Right cardiac atrium (tissue), 5 donors: ENCODE data around the gene RGS12. TPM values are rescaled to one million over a fixed set of nuclear protein-coding genes. Genes with fewer than 3 reads are reported as not detected.

Source experiments
- ATAC-seq, 2 donors: fragments of 200-7000 bp; cut with Tn5 transposase; one replicate each; pipeline versions ENCODE4 v1.8.0 to v1.9.1; 2020; ENCODE audit warnings: moderate library complexity in 2 of 2, mild to moderate bottlenecking in 1 of 2
- DNase-seq, 3 donors: peaks; one replicate each; pipeline ENCODE4 v3.0.0-alpha.2; 2020
- H3K27ac ChIP-seq: one replicate; pipeline ENCODE4 v1.5.1; 2013; ENCODE audit warnings: mild to moderate bottlenecking, low read length, control low read depth, moderate library complexity
- H3K27me3 ChIP-seq: one replicate; pipeline ENCODE4 v1.6.1; 2013; ENCODE audit not compliant: control insufficient read depth, insufficient read depth
- H3K4me1 ChIP-seq: one replicate; pipeline ENCODE4 v1.6.1; 2013; ENCODE audit warnings: low read length; ENCODE audit not compliant: control insufficient read depth, insufficient read depth
- H3K4me3 ChIP-seq: one replicate; pipeline ENCODE4 v1.5.1; 2013; ENCODE audit warnings: low read length, control low read depth
- H3K9me3 ChIP-seq: one replicate; pipeline ENCODE4 v1.6.1; 2013; ENCODE audit warnings: low read length; ENCODE audit not compliant: control insufficient read depth
- WGBS: extraction: QIAGEN DNeasy Blood & Tissue Kit; methylation state at CpG from one replicate; pipeline ENCODE4 v1.1.7; 2013; 5-methylcytosine and 5-hydroxymethylcytosine counted together
- intact Hi-C, 4 donors: fragments of 100-400 bp; cut with DNase I; formaldehyde crosslinking; loops; one replicate each; pipeline versions ENCODE4 v1.11.0 to v1.14.0; 2022 to 2023
- long read RNA-seq, 4 donors: library from polyadenylated mRNA; unstranded; transcript quantifications; one replicate each; pipeline ENCODE4 v2.0.0, GENCODE V29; 2020 to 2021
- polyA plus RNA-seq: library from polyadenylated mRNA; stranded (reverse); fragments of 200-250 nt; gene quantifications from one replicate; pipeline ENCODE4 v1.2.3, GENCODE V29; 2013
- total RNA-seq, 4 donors: library from RNA; stranded (reverse); fragmentation: NEBNext Ultra II Directional; extraction: Animal tissue kit (Norgen Biotek cat#: 25700); gene quantifications; one replicate each; pipeline ENCODE4 v1.2.1, GENCODE V29; 2021
- donor health status: healthy with polysubstance abuse.
- donor health status: DM: no; HTN: yes; CAD: no.
- donor health status: DM: no; HTN: no; CAD: no.
- donor health status: DM: no; HTN: yes; CAD: no; lungs with severe emphysema.
- donor health status: DM: yes; HTN: yes; CAD: no.

Gene RGS12, protein sequence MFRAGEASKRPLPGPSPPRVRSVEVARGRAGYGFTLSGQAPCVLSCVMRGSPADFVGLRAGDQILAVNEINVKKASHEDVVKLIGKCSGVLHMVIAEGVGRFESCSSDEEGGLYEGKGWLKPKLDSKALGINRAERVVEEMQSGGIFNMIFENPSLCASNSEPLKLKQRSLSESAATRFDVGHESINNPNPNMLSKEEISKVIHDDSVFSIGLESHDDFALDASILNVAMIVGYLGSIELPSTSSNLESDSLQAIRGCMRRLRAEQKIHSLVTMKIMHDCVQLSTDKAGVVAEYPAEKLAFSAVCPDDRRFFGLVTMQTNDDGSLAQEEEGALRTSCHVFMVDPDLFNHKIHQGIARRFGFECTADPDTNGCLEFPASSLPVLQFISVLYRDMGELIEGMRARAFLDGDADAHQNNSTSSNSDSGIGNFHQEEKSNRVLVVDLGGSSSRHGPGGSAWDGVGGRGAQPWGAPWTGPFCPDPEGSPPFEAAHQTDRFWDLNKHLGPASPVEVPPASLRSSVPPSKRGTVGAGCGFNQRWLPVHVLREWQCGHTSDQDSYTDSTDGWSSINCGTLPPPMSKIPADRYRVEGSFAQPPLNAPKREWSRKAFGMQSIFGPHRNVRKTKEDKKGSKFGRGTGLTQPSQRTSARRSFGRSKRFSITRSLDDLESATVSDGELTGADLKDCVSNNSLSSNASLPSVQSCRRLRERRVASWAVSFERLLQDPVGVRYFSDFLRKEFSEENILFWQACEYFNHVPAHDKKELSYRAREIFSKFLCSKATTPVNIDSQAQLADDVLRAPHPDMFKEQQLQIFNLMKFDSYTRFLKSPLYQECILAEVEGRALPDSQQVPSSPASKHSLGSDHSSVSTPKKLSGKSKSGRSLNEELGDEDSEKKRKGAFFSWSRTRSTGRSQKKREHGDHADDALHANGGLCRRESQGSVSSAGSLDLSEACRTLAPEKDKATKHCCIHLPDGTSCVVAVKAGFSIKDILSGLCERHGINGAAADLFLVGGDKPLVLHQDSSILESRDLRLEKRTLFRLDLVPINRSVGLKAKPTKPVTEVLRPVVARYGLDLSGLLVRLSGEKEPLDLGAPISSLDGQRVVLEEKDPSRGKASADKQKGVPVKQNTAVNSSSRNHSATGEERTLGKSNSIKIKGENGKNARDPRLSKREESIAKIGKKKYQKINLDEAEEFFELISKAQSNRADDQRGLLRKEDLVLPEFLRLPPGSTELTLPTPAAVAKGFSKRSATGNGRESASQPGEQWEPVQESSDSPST (N-terminal part only)
- total RNA-seq (10 to 100 TPM; 11.6 to 18.2 (median 14.6) TPM), polyA plus RNA-seq (20.8 TPM)
- long read RNA-seq, donor 1, partial matches to known transcripts: 5 of 16 reads
- long read RNA-seq, donor 1, other reads (novel, unspliced or antisense): 11 of 16 reads
- long read RNA-seq, donor 2, partial matches to known transcripts: 0 of 5 reads
- long read RNA-seq, donor 2, other reads (novel, unspliced or antisense): 5 of 5 reads
- long read RNA-seq, donor 3, partial matches to known transcripts: 16 of 52 reads
- long read RNA-seq, donor 3, other reads (novel, unspliced or antisense): 34 of 52 reads
- long read RNA-seq, donor 4, partial matches to known transcripts: 2 of 6 reads
- long read RNA-seq, donor 4, other reads (novel, unspliced or antisense): 4 of 6 reads

- peak within 1 kb of the TSS; percentile 88 for H3K27ac ChIP-seq
- H3K9me3 ChIP-seq: no peaks in the 10 kb centered on the region
- intact Hi-C loops: no loop called here
- under 1% methylated on average over 119 of the region's 121 CpGs for WGBS
- ATAC-seq (peak; percentile 95 to 97), DNase-seq (peak; percentile 95 to 98 (median 98))
- no peaks in the 10 kb centered on the region for H3K27me3 ChIP-seq
- H3K4me3 ChIP-seq: peak within 1 kb of the TSS; percentile 70
- no peaks in the 10 kb centered on the region for H3K4me1 ChIP-seq
Measured at GRCh38 chr4:3292571-3293400, at the start of gene RGS12. RGS12 (plus strand) TSS chr4:3293021; CDS start chr4:3316171, 23,150 bp downstream.

- 75% methylated on average over 23 of the region's 23 CpGs for WGBS
- Histone ChIP-seq H3K27me3 (no peaks in the 10 kb centered on the region), H3K27ac (no peak overlapping the region), H3K4me1 (no peaks in the 10 kb centered on the region), H3K4me3 (no peak overlapping the region), H3K9me3 (no peaks in the 10 kb centered on the region)
- intact Hi-C loops: no loop called here
- DNase-seq: peak in 1 of 3 donors; percentile 42
- no peak for ATAC-seq
Measured at GRCh38 chr4:3243136-3243780, 49.6 kb upstream of the RGS12 start.

DNA sequence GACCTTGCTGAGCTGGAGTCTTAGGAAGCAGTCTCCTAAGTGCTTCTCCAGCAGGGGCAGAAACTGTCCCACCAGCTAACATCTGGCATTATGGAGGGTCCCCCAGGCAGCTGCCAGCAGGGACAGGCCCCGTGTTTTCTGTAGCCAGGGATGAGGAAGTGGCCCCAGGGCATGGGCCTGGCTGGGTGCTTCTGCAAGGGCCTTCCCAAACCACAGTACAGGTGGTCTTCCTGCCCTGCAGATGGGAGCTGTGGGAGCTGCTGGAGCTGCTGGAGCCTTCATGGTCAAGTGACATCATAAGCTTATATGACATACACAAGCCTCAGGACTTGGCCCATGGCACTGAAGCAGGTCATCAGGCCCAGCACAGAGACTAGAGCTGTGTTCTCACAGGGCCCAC lies 48.8 kb upstream of the RGS12 start:
- WGBS: 78% methylated on average over 1 of the region's 1 CpG
- H3K27ac ChIP-seq: no peak overlapping the region
- H3K27me3 ChIP-seq: no peaks in the 10 kb centered on the region
- no peak for ATAC-seq
- intact Hi-C loops: no loop called here
- H3K9me3 ChIP-seq: no peaks in the 10 kb centered on the region
- H3K4me3 ChIP-seq: no peak overlapping the region
- no peaks in the 10 kb centered on the region for H3K4me1 ChIP-seq
- peak in 1 of 3 donors; percentile 24 for DNase-seq

GRCh38 chr4:3244747-3245146 lies 48.1 kb upstream of the RGS12 start:
- WGBS: 88% methylated on average over 9 of the region's 9 CpGs

GRCh38 chr4:3245676-3246075 lies 47.1 kb upstream of the RGS12 start:
- intact Hi-C loops: no loop called here
- H3K27ac ChIP-seq: no peak overlapping the region
- no peak for ATAC-seq
- H3K4me1 ChIP-seq: no peaks in the 10 kb centered on the region
- H3K27me3 ChIP-seq: no peaks in the 10 kb centered on the region
- H3K4me3 ChIP-seq: no peak overlapping the region
- H3K9me3 ChIP-seq: no peaks in the 10 kb centered on the region
- 92% methylated on average over 6 of the region's 6 CpGs for WGBS
- peak in 1 of 3 donors; percentile 37 for DNase-seq

More at GRCh38 chr4:3244747-3245146, 48.1 kb upstream of the RGS12 start:
- DNase-seq (peak in 2 of 3 donors; percentile 10 to 38), ATAC-seq (no peak)
- H3K27ac ChIP-seq: no peak overlapping the region
- no peaks in the 10 kb centered on the region for H3K4me1 ChIP-seq
- intact Hi-C loops: no loop called here
- no peaks in the 10 kb centered on the region for H3K27me3 ChIP-seq
- H3K9me3 ChIP-seq: no peaks in the 10 kb centered on the region
- H3K4me3 ChIP-seq: no peak overlapping the region

DNA sequence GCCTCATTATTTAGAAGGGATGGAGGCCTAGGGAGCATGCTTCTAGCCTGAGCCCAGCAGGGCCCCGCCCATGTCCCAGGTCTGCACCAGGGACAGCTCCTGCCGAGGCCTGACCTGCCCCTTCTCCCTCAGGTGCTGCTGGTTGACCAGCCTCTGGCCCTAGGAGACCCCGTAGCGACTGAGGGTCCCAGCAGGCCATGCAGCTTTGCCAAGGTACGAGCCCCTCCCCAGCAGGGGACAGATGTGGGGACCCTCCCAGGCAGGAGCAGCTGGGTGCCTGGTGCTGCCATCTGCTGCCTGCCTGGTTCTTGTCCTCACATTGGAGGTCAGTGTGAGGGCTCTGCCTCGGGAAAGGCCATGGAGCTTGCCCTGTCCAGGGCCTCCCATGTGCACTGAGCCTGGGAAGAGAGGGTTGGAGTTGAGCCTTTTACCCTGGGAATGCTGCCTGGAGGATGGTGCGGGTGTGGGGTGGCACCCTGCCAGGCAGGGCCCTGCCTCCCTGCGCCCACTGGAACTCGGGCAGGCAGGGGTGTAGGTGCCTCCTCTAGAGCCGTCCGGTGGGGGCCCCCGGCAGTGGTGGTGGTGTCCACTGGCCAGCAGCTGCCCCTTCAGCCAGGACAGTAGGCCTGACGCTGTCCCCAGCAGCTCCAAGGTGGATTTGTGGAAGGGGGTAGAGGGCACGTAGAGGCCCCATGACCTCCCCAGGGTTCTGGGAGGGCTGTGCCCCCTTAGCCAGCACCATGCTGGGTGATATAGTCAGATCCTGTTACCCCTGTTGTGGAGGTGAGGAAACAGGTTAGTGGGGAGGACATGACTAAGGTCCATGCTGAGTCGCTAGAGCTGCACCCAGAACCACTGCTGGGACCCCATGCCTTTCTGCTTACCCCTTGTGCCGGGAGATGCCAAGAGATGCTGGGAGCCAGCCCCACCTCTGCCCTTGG lies 46.1 kb upstream of the RGS12 start:
- no peaks in the 10 kb centered on the region for H3K9me3 ChIP-seq
- WGBS: 74% methylated on average over 16 of the region's 16 CpGs
- no peak overlapping the region for H3K27ac ChIP-seq
- DNase-seq (peak; percentile 7 to 49 (median 47)), ATAC-seq (no peak)
- H3K4me1 ChIP-seq: no peaks in the 10 kb centered on the region
- no peaks in the 10 kb centered on the region for H3K27me3 ChIP-seq
- no peak overlapping the region for H3K4me3 ChIP-seq
- intact Hi-C loops: no loop called here

- Histone ChIP-seq H3K4me3 (no peak overlapping the region), H3K9me3 (no peaks in the 10 kb centered on the region), H3K4me1 (no peaks in the 10 kb centered on the region), H3K27ac (no peak overlapping the region), H3K27me3 (no peaks in the 10 kb centered on the region)
- ATAC-seq (no peak), DNase-seq (peak in 2 of 3 donors; percentile 22 to 42)
- 95% methylated on average over 21 of the region's 21 CpGs for WGBS
- intact Hi-C loops: no loop called here
Measured at GRCh38 chr4:3247399-3248177, 45.2 kb upstream of the RGS12 start.

DNA sequence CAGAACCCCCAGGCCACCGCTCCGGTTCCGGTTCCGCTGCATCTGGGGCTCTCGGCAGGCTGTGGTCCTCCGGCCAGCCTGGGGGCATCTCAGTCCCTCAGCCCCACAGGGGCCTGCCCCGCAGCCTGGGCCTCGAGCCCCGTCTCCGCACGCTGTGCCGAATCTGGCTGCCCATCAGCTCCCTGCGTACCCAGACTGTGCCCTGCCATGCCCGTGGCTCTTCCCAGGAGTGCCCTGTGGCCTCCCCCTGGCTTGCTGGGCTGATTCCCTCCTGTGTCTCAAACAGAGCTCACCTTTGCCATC lies 44.7 kb upstream of the RGS12 start:
- no peak overlapping the region for H3K4me3 ChIP-seq
- WGBS: 96% methylated on average over 14 of the region's 14 CpGs
- DNase-seq: peak in 1 of 3 donors; percentile 4
- intact Hi-C loops: no loop called here
- no peak for ATAC-seq
- no peaks in the 10 kb centered on the region for H3K4me1 ChIP-seq
- H3K27me3 ChIP-seq: no peaks in the 10 kb centered on the region
- no peaks in the 10 kb centered on the region for H3K9me3 ChIP-seq
- no peak overlapping the region for H3K27ac ChIP-seq
